ENCODE results near the gene PKNOX2. TPM values are rescaled to one million over a fixed set of nuclear protein-coding genes. Genes with fewer than 3 reads are reported as not detected.

PKNOX2 gene
- total RNA-seq, 1 experiment from 2014 or later: not detected

DNA sequence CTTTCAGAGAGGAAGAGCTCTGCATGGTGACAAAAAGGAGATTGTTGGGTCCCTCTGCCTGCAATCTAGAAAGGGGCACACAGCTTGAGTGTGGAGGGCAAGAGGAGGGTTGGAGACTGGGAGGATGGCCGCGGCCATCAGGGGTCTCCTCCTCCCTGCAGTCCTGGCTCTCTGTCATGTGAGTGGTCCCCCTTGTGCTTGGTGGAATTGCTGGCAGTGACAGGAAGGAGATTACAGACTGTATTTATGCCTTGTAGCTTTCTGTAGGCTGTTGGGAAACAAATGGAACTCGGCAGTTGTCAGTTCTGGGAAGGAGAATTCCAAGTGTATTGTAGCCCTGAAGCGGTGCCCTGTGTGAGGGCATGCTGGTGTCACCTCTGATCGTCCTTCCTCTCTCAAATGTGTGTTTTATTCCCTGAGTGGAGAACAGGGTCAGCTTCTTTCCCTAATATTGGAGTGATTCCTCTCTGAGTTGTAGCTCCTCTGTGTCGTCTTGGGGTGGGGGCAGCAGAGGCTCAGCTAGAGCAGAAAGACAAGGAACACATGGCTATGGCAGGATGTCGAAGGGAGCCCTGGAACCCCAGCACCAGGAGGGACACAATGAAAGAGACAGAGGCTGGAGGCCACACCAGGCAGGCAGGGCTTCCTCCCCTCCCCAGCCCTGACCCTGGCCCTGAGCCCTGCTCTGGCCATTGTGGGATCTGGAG, 163.1 kb downstream of the PKNOX2 start:
- intact Hi-C loops (cut with micrococcal nuclease; ENCODE audit: unreplicated experiment): no loop called here

GRCh38 chr11:125328225-125328580, 163.7 kb downstream of the PKNOX2 start:
- CTCF ChIA-PET: no interaction called here
- Mint-ChIP-seq H3K4me3 (ENCODE audit: low read depth, unreplicated experiment) (no peak overlapping the region), H3K27ac (ENCODE audit: unreplicated experiment) (no peak overlapping the region), H3K27me3 (ENCODE audit: unreplicated experiment) (peaks cover 87% of the 10 kb centered on the region), H3K9me3 (ENCODE audit: low read depth, unreplicated experiment) (no peaks in the 10 kb centered on the region), H3K36me3 (ENCODE audit: insufficient read depth, unreplicated experiment) (no peaks in the 10 kb centered on the region), H3K4me1 (ENCODE audit: low read depth, unreplicated experiment) (no peaks in the 10 kb centered on the region)
- no peak for TF ChIP-seq CTCF (IDR thresholded peaks at IDR 0.05; ENCODE audit: unreplicated experiment)
- BruUV-seq (replicated peaks): no TSS peak
- intact Hi-C loops (cut with micrococcal nuclease; ENCODE audit: unreplicated experiment): no loop called here
- DNase-seq: no peak

More for the DNA sequence above, 163.1 kb downstream of the PKNOX2 start:
- Mint-ChIP-seq H3K27me3 (ENCODE audit: unreplicated experiment) (peaks cover 92% of the 10 kb centered on the region), H3K9me3 (ENCODE audit: low read depth, unreplicated experiment) (no peaks in the 10 kb centered on the region), H3K27ac (ENCODE audit: unreplicated experiment) (no peak overlapping the region), H3K4me1 (ENCODE audit: low read depth, unreplicated experiment) (no peaks in the 10 kb centered on the region), H3K4me3 (ENCODE audit: low read depth, unreplicated experiment) (no peak overlapping the region), H3K36me3 (ENCODE audit: insufficient read depth, unreplicated experiment) (no peaks in the 10 kb centered on the region)
- TF ChIP-seq CTCF (IDR thresholded peaks at IDR 0.05; ENCODE audit: unreplicated experiment): no peak
- CTCF ChIA-PET: interaction anchor here (0.5 to 1.3 kb wide), 2 partner anchors 7 to 68 kb away, joined by 3 read pairs; no protein-coding TSS in a partner anchor
- no TSS peak for BruUV-seq (replicated peaks)
- DNase-seq: no peak

GRCh38 chr11:125329786-125330185, 165.2 kb downstream of the PKNOX2 start:
- intact Hi-C loops (cut with micrococcal nuclease; ENCODE audit: unreplicated experiment): no loop called here
- CTCF ChIA-PET: no interaction called here
- TF ChIP-seq CTCF (IDR thresholded peaks at IDR 0.05; ENCODE audit: unreplicated experiment): no peak
- H3K27ac Mint-ChIP-seq (ENCODE audit: unreplicated experiment): no peak overlapping the region
- H3K4me1 Mint-ChIP-seq (ENCODE audit: low read depth, unreplicated experiment): no peaks in the 10 kb centered on the region
- DNase-seq: no peak
- no TSS peak for BruUV-seq (replicated peaks)
- no peaks in the 10 kb centered on the region for H3K36me3 Mint-ChIP-seq (ENCODE audit: insufficient read depth, unreplicated experiment)
- H3K27me3 Mint-ChIP-seq (ENCODE audit: unreplicated experiment): peaks cover 73% of the 10 kb centered on the region
- no peaks in the 10 kb centered on the region for H3K9me3 Mint-ChIP-seq (ENCODE audit: low read depth, unreplicated experiment)
- no peak overlapping the region for H3K4me3 Mint-ChIP-seq (ENCODE audit: low read depth, unreplicated experiment)

GRCh38 chr11:125330462-125331325, 166.1 kb downstream of the PKNOX2 start:
- no peaks in the 10 kb centered on the region for H3K9me3 Mint-ChIP-seq (ENCODE audit: low read depth, unreplicated experiment)
- H3K27ac Mint-ChIP-seq (ENCODE audit: unreplicated experiment): no peak overlapping the region
- DNase-seq: no peak
- H3K36me3 Mint-ChIP-seq (ENCODE audit: insufficient read depth, unreplicated experiment): no peaks in the 10 kb centered on the region
- H3K4me1 Mint-ChIP-seq (ENCODE audit: low read depth, unreplicated experiment): no peaks in the 10 kb centered on the region
- no peak overlapping the region for H3K4me3 Mint-ChIP-seq (ENCODE audit: low read depth, unreplicated experiment)
- intact Hi-C loops (cut with micrococcal nuclease; ENCODE audit: unreplicated experiment): no loop called here
- CTCF ChIA-PET: no interaction called here
- TF ChIP-seq CTCF (IDR thresholded peaks at IDR 0.05; ENCODE audit: unreplicated experiment): no peak
- BruUV-seq (replicated peaks): no TSS peak
- H3K27me3 Mint-ChIP-seq (ENCODE audit: unreplicated experiment): peaks cover 73% of the 10 kb centered on the region
